Measurements from ENCODE around the gene TAS1R1.

Gene TAS1R1

DNA sequence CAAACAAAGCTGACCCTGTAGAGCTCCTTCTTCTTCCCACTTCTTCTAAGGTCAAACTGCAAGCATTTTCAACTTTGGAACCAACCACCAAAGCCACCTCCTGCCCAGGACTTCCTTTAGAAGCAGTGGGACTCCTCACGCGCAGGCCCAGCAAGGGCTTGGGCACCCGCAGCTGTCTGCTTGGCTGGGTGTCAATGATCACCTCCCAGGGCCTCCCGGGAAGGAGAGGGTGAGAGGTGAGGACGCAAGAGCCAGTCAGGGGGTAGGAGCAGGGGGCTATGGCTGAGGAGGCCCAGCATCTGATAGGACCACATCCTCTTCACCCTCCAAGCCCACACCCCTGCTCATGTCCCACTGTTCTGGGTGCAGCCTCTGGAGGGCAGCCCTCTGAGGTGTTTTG lies 37.3 kb downstream of the TAS1R1 start:
- TF ChIP-seq, protein P1, sequence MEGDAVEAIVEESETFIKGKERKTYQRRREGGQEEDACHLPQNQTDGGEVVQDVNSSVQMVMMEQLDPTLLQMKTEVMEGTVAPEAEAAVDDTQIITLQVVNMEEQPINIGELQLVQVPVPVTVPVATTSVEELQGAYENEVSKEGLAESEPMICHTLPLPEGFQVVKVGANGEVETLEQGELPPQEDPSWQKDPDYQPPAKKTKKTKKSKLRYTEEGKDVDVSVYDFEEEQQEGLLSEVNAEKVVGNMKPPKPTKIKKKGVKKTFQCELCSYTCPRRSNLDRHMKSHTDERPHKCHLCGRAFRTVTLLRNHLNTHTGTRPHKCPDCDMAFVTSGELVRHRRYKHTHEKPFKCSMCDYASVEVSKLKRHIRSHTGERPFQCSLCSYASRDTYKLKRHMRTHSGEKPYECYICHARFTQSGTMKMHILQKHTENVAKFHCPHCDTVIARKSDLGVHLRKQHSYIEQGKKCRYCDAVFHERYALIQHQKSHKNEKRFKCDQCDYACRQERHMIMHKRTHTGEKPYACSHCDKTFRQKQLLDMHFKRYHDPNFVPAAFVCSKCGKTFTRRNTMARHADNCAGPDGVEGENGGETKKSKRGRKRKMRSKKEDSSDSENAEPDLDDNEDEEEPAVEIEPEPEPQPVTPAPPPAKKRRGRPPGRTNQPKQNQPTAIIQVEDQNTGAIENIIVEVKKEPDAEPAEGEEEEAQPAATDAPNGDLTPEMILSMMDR (IDR thresholded peaks at IDR 0.05; ENCODE audit: low read depth, low read length): no peak
- DNase-seq (ENCODE audit: low read depth in 2 of 2): no peak

DNA sequence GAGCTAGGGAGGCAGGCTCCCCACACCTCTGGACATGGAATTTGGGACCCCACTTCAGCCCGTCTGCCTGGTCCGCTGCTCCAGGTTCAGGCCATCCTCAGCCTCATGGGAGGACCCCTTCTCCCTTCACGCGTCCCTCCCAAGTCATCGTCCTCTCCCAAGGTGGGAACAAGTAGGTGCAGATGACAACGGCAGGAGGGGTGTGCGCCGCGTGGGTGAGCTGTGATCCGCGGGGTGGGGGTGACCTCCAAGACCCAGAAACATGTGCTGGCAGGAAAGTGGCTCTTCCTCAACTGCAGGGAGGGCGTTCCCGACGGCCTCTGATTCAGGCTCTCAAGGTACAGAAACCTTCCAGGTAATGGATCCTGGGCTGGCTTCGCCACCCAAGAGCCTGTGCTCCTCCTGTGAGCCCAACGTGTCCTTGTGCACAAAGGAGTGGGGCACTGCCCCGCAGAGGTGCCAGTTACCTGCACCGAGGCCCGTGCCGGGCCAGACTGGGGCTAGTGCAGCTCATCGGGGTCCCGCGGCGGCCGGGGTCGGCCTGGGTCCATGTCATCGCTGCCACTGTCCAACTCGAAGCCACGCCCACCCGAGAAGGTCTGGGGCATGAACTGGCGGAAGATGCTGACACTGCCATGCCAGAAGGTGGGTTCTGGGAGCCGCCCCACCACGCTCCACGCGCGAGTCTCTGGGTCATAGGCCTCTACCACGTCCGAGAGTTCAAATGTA lies 37.9 kb downstream of the TAS1R1 start:
- TF ChIP-seq, protein P1 (IDR thresholded peaks at IDR 0.05; ENCODE audit: low read depth, low read length): no peak
- no peak for DNase-seq (ENCODE audit: low read depth in 2 of 2)
- no peak overlapping the region for H3K4me3 ChIP-seq (replicated peaks in 1 of 2; ENCODE audit: low read depth in 2 of 2, low read length in 2 of 2)

More for the DNA sequence above, 37.3 kb downstream of the TAS1R1 start:
- H3K4me3 ChIP-seq (replicated peaks in 1 of 2; ENCODE audit: low read depth in 2 of 2, low read length in 2 of 2): no peak overlapping the region

DNA sequence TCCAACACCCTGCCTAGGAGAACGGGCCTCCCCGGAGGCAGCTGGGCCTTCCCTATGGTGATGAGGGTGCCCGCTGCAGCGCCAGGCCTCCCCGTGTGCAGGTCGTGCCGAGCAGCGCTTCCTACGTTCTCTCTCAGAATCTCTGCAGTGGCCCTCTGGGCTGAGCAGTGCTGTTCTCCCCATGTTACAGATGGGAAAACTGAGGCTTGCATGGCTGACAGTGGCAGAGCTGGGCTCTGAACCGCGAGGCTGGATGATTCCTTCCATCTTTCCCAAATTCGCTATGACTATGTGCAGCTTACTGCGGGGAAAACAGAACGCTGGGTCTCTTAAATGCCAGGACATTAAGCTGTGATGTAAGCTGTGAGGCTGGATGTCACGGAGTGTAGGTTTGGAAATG lies 38.7 kb downstream of the TAS1R1 start:
- TF ChIP-seq, protein P1 (IDR thresholded peaks at IDR 0.05; ENCODE audit: low read depth, low read length): no peak

DNA sequence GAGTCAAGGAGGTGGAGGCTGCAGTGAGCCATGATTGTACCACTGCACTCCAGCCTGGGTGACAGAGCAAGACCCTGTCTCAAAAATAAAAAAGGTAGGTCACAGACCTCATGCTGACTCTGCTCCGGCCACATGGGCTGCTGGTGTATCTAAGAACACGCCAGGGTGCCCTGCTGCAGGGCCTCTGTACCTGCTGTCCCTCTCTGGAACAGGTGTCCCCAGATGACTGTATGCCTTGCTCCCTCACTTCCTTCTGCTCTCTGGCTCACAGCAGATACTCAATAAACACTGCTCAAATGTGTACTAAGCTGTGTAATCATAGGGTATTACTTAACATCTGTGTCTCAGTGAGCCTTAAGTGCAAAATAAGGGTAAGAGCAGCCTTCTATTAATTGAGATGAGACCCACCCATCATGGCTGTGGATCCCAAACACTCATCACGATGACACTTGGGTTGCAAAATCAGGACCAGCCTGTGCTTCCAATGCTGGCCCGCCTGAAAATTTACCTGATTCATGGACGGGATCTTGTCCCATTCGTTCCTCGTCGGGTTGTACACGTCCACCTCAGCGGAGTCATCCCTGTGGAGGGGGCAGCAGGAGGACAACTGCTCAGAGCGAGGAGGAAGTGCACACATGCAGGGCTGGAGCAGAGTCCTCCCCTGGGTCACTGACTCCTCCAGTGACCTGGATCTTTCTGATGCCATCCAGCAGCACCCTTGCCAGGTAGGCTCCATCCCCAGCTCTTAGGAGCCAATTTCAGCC lies 40.1 kb downstream of the TAS1R1 start:
- no peak for DNase-seq (ENCODE audit: low read depth in 2 of 2)
- H3K4me3 ChIP-seq (replicated peaks in 1 of 2; ENCODE audit: low read depth in 2 of 2, low read length in 2 of 2): no peak overlapping the region
- TF ChIP-seq, protein P1 (IDR thresholded peaks at IDR 0.05; ENCODE audit: low read depth, low read length): no peak

More for the DNA sequence above, 38.7 kb downstream of the TAS1R1 start:
- no peak overlapping the region for H3K4me3 ChIP-seq (replicated peaks in 1 of 2; ENCODE audit: low read depth in 2 of 2, low read length in 2 of 2)
- no peak for DNase-seq (ENCODE audit: low read depth in 2 of 2)

DNA sequence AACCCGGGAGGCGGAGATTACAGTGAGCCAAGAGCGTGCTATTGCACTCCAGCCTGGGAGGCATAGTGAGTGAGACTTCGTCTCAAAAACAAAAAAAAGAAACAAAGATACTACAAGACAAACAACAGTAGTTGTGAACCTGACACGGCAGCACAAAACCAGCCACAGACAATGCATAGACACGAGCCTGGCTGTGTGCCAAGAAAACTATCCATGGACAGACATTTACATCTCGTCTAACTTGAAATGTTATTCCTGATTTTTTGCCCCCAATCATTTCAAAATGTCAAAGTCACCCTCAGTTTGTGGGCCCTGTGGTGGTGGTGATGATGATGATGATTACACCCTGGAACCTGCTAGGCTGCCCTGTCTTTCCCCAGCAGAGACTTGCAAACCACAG lies 41.2 kb downstream of the TAS1R1 start:
- TF ChIP-seq, protein P1 (IDR thresholded peaks at IDR 0.05; ENCODE audit: low read depth, low read length): no peak
- H3K4me3 ChIP-seq (replicated peaks in 1 of 2; ENCODE audit: low read depth in 2 of 2, low read length in 2 of 2): no peak overlapping the region
- no peak for DNase-seq (ENCODE audit: low read depth in 2 of 2)

DNA sequence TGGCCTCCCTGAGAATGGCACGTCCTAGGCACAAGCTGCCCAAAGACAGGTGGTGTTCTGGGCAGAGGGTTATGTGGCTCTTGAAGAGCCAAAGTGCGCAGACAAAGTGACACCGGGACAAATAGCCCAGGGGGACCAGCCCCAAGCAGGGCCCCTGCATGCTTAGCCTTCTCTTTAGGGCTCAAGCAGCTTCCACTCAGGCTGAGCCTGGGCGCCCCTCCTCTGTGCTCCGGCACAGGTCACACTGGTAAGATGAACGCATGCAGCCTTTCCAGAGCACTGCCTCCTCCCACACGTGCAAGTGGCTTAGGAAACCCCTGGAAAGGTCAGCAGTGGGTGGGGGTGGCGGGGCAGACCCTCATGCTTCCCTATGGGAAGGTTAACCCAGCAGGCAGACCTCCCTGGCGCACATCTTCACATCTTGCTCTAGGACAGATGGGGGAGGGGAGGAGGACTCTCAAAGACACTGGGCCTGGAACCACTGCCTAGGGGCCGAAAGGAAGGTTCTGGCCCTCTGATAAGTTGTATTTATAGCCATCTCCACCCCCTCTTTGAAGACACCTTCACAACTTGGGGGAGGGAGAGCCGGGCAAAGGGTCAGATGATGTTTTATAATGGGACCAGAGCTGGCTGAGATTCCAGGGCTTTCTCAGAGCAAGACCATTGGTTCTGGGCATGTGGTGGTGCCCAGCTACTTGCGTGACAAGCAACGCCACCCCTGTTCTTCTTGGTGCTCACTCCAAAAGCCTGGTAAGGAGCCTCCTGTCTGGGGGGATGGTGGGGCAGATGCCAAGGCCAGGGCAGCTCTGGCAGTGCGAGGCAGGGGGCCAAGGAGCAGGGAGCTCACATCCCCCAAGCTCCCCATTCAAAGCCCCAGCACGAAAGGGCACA lies 42.0 kb downstream of the TAS1R1 start:
- no peak for DNase-seq (ENCODE audit: low read depth in 2 of 2)
- TF ChIP-seq, protein P1 (IDR thresholded peaks at IDR 0.05; ENCODE audit: low read depth, low read length): no peak
- no peak overlapping the region for H3K4me3 ChIP-seq (replicated peaks in 1 of 2; ENCODE audit: low read depth in 2 of 2, low read length in 2 of 2)

All from cardiac fibroblast (primary cell).